ENCODE results near the gene SLCO1A2. TPM values are rescaled to one million over a fixed set of nuclear protein-coding genes. Genes with fewer than 3 reads are reported as not detected.
A peak's percentile ranks its signal among the peaks of the same experiment; 100 is the strongest.

SLCO1A2 gene
- total RNA-seq, 4 donors from 2014 or later: not detected

- no peak for DNase-seq
- Histone ChIP-seq H3K27me3 (peaks cover 4% of the 10 kb centered on the region), H3K9me3 (no peaks in the 10 kb centered on the region), H3K36me3 (no peaks in the 10 kb centered on the region), H3K4me1 (no peaks in the 10 kb centered on the region), H3K4me3 (no peak overlapping the region), H3K27ac (no peak overlapping the region)
- intact Hi-C loops (cut with DNase I; ENCODE audit: low total_unique reads) (no loop called here), in situ Hi-C loops (cut with MboI; ENCODE audit: low pct_ligation_motif_present in 1 of 4, low pct_unique_long_range_greater_than_20kb in 1 of 4, low sequenced_read_pairs in 3 of 4) (no loop called here)
- WGBS, 2 donors (ENCODE audit: low coverage in 1 of 2): 33 to 42% methylated on average over 1 of the region's 1 CpG
- TF ChIP-seq EP300 (IDR thresholded peaks at IDR 0.05; ENCODE audit: low read depth) (no peak), POLR2AphosphoS5 (IDR thresholded peaks at IDR 0.05) (no peak), POLR2A (IDR thresholded peaks at IDR 0.05) (no peak), CTCF (IDR thresholded peaks at IDR 0.05) (no peak)
Measured at GRCh38 chr12:21308785-21309184, 25.9 kb downstream of the SLCO1A2 start.

GRCh38 chr12:21305661-21306060 lies 29.1 kb downstream of the SLCO1A2 start:
- in situ Hi-C loops (cut with MboI; ENCODE audit: low pct_ligation_motif_present in 1 of 4, low pct_unique_long_range_greater_than_20kb in 1 of 4, low sequenced_read_pairs in 3 of 4): no loop called here
- intact Hi-C loops (cut with DNase I; ENCODE audit: low total_unique reads): no loop called here
- TF ChIP-seq POLR2A (IDR thresholded peaks at IDR 0.05) (no peak), CTCF (IDR thresholded peaks at IDR 0.05) (no peak), EP300 (IDR thresholded peaks at IDR 0.05; ENCODE audit: low read depth) (no peak), POLR2AphosphoS5 (IDR thresholded peaks at IDR 0.05) (no peak)
- H3K36me3 ChIP-seq: no peaks in the 10 kb centered on the region
- H3K27me3 ChIP-seq: peaks cover 4% of the 10 kb centered on the region
- no peaks in the 10 kb centered on the region for H3K4me1 ChIP-seq
- no peaks in the 10 kb centered on the region for H3K9me3 ChIP-seq
- H3K4me3 ChIP-seq: no peak overlapping the region
- no peak for DNase-seq
- 100% methylated on average over 1 of the region's 1 CpG; no CpG with 5 or more reads in 1 of the 2 donors for WGBS, 2 donors (ENCODE audit: low coverage in 1 of 2)
- no peak overlapping the region for H3K27ac ChIP-seq

- intact Hi-C loops (cut with DNase I; ENCODE audit: low total_unique reads) (no loop called here), in situ Hi-C loops (cut with MboI; ENCODE audit: low pct_ligation_motif_present in 1 of 4, low pct_unique_long_range_greater_than_20kb in 1 of 4, low sequenced_read_pairs in 3 of 4) (no loop called here)
- Histone ChIP-seq H3K4me1 (no peaks in the 10 kb centered on the region), H3K9me3 (no peaks in the 10 kb centered on the region), H3K36me3 (no peaks in the 10 kb centered on the region), H3K27ac (no peak overlapping the region), H3K4me3 (no peak overlapping the region), H3K27me3 (peaks cover 4% of the 10 kb centered on the region)
- 84 to 98% methylated on average over 1 of the region's 1 CpG for WGBS, 2 donors (ENCODE audit: low coverage in 1 of 2)
- no peak for TF ChIP-seq EP300 (IDR thresholded peaks at IDR 0.05; ENCODE audit: low read depth)
- TF ChIP-seq CTCF (IDR thresholded peaks at IDR 0.05): no peak
- TF ChIP-seq POLR2AphosphoS5 (IDR thresholded peaks at IDR 0.05): no peak
- TF ChIP-seq POLR2A (IDR thresholded peaks at IDR 0.05): no peak
- no peak for DNase-seq
Measured at GRCh38 chr12:21300632-21301031, 34.1 kb downstream of the SLCO1A2 start.

GRCh38 chr12:21296751-21297406 lies 37.8 kb downstream of the SLCO1A2 start:
- H3K36me3 ChIP-seq: no peaks in the 10 kb centered on the region
- DNase-seq: no peak
- TF ChIP-seq CTCF (IDR thresholded peaks at IDR 0.05) (peak; percentile 38 to 71 (median 58)), EP300 (IDR thresholded peaks at IDR 0.05; ENCODE audit: low read depth) (no peak)
- intact Hi-C loops (cut with DNase I; ENCODE audit: low total_unique reads) (no loop called here), in situ Hi-C loops (cut with MboI; ENCODE audit: low pct_ligation_motif_present in 1 of 4, low pct_unique_long_range_greater_than_20kb in 1 of 4, low sequenced_read_pairs in 3 of 4) (no loop called here)
- no peaks in the 10 kb centered on the region for H3K9me3 ChIP-seq
- no peak overlapping the region for H3K27ac ChIP-seq
- no peaks in the 10 kb centered on the region for H3K4me1 ChIP-seq
- 57 to 59% methylated on average over 4 of the region's 4 CpGs for WGBS, 2 donors (ENCODE audit: low coverage in 1 of 2)
- no peak overlapping the region for H3K4me3 ChIP-seq
- H3K27me3 ChIP-seq: no peaks in the 10 kb centered on the region

Data from transverse colon (tissue), 4 donors.